ENCODE results near the gene SURF2. TPM values are rescaled to one million over a fixed set of nuclear protein-coding genes. Genes with fewer than 3 reads are reported as not detected.
"Not testable (repeated sequence)": the region's sequence is repeated elsewhere in the genome, so short reads cannot be mapped to it uniquely, and the experiment has no call there.

SURF2 gene
- polyA plus RNA-seq (2014; cell fraction: cytosol; rRNA removed): 27.7 and 154 TPM in 2 replicates
- 15.5 and 28.1 TPM in 2 replicates for polyA plus RNA-seq (2014; cell fraction: nucleus; rRNA removed)

GRCh38 chr9:133356391-133357091 lies at the start of gene SURF2, which contains the start of gene SURF1:
Gene SURF2, plus strand, starts transcription at chr9:133356550. Its CDS starts 43 bp downstream, at chr9:133356593.
Gene SURF1, minus strand, starts transcription at chr9:133356487. Its CDS starts 34 bp downstream, at chr9:133356453.
- peak; percentile 73 for DNase-seq (ENCODE audit: low spot score)

DNA sequence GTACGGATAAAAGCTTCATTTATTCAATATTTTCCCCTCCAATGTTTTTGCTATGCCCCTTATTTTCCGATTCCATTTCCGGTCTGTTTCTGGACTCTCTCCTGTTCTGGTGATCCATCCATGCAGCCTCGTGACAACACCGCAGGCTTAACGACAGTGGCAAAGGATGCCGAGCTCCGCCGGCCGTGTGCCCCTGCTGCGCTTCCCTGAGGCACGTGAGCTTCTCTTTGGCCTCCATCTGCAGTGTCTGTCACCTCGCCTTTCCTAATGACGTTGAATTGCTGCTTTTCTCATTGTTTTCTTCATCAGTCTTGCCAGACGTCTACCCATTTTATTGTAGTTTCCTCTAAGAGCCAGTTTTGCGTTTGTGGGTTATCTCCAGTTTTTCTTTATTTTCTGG lies 49.0 kb upstream of the SURF2 start:
- DNase-seq (ENCODE audit: low spot score): no peak

- no peak for DNase-seq (ENCODE audit: low spot score)
Measured at GRCh38 chr9:133309608-133310007, 46.7 kb upstream of the SURF2 start.

GRCh38 chr9:133315997-133316396 lies 40.4 kb upstream of the SURF2 start:
- no peak for DNase-seq (ENCODE audit: low spot score)

GRCh38 chr9:133317551-133317950 lies 38.8 kb upstream of the SURF2 start:
- not testable (repeated sequence) for DNase-seq (ENCODE audit: low spot score)

GRCh38 chr9:133320421-133320881 lies 35.9 kb upstream of the SURF2 start:
- no peak for DNase-seq (ENCODE audit: low spot score)

GRCh38 chr9:133321411-133321935 lies 34.9 kb upstream of the SURF2 start:
- no peak for DNase-seq (ENCODE audit: low spot score)

- DNase-seq (ENCODE audit: low spot score): no peak
Measured at GRCh38 chr9:133322701-133323100, 33.6 kb upstream of the SURF2 start.

GRCh38 chr9:133323211-133323610 lies 33.1 kb upstream of the SURF2 start:
- no peak for DNase-seq (ENCODE audit: low spot score)

DNA sequence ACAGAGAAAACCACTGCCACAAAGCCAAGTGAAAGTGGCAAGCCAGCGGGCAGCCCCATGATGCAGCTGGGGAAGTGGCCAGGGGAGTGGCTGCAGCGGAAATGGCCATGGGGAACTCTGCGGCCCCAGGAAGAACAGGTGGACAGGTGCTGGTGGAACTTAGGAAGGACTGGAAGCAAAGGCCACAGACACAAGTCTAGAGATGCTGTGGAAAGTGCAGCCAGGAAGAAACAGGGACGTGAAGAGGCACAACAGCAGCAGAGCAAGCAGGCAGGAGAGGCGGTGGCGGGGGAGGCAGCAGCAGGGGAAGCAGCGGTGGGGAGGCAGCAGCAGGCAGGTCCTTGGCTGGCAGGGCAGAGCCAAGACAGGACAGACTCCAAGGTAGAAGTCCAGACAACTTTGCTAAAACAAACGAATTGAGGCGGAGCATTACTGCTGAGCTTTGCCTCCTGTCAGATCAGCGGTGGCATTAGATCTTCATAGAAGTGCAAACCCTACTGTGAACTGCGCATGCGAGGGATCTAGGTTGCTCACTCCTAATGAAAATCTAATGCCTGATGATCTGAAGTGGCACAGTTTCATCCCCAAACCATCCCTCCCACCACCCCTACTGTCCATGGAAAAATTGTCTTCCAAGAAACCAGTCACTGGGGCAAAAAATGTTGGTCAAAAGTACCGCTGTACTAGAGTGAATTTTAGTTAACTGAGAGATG lies 32.2 kb upstream of the SURF2 start:
- DNase-seq (ENCODE audit: low spot score): no peak

DNA sequence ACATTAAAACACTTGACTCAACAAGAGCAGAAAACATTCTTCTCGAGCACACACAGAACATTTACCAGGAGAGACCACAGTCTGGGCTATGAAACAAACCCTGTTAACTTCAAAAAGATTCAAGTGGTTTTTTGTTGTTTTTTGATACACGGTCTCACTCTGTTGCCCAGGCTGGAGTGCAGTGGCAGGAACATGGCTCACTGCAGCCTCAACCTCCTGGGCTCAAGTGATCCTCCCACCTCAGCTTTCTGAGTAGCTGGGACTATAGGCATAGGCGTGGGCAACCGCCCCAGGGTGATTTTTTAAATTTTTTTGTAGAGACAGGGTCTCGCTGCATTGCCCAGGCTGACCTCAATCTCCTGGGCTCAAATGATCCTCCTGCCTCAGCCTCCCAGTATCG lies 29.3 kb upstream of the SURF2 start:
- DNase-seq (ENCODE audit: low spot score): not testable (repeated sequence)

GRCh38 chr9:133327834-133328484 lies 28.4 kb upstream of the SURF2 start:
- DNase-seq (ENCODE audit: low spot score): no peak

- not testable (repeated sequence) for DNase-seq (ENCODE audit: low spot score)
Measured at GRCh38 chr9:133329306-133330156, 26.8 kb upstream of the SURF2 start.

DNA sequence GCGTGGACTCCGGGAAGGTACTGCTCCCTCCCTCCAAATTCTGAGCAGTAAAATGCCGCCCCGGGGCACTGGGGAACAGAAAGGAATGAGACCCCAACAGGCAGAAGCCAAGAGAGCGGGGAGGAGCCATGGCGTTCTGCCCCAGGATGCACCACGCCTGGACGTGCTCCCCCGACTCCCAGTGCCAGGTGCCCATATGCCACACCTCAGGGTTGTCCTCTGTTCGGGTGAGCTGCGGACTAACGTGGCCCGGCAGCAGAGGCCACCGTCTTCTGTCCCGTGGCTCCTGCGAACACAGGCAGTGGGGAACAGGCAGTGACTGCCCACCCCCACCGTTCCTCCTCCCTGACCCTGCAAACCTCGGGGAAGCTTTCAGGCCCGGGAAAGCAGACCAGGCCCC lies 25.1 kb upstream of the SURF2 start:
- no peak for DNase-seq (ENCODE audit: low spot score)

GRCh38 chr9:133331641-133332380 lies 24.5 kb upstream of the SURF2 start:
- DNase-seq (ENCODE audit: low spot score): no peak

DNA sequence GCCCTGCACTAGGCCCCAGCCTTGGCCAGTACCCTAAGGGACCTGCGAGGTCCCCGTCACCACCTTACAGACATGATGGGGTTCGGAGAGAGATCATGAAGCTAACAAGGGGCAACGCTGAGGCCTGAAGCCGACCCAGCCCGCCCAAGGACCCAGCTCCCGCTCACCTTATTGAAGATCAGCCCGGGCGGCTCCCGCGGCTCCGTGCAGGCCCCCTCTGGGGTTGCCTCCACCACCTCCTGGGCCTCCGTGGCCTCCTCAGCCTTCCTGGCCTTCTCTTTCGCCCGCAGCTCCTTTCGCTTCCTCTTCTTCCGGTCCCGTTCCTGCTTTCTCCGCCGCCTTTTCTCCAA lies 24.0 kb upstream of the SURF2 start:
- DNase-seq (ENCODE audit: low spot score): no peak

GRCh38 chr9:133333011-133333410 lies 23.3 kb upstream of the SURF2 start:
- DNase-seq (ENCODE audit: low spot score): no peak

- no peak for DNase-seq (ENCODE audit: low spot score)
Measured at GRCh38 chr9:133333566-133333965, 22.8 kb upstream of the SURF2 start.

GRCh38 chr9:133334161-133334560 lies 22.2 kb upstream of the SURF2 start:
- no peak for DNase-seq (ENCODE audit: low spot score)

GRCh38 chr9:133334888-133335287 lies 21.5 kb upstream of the SURF2 start:
- not testable (repeated sequence) for DNase-seq (ENCODE audit: low spot score)

Data from SK-N-DZ (cell line).